ENCODE data around the gene ANKS3.

Gene ANKS3

GRCh38 chr16:4734063-4734729 lies at the start of gene ANKS3, which contains the start of gene DNAAF8:
Gene ANKS3, minus strand, starts transcription at chr16:4734271. Its CDS starts 4,122 bp downstream, at chr16:4730149.
Gene DNAAF8, plus strand, starts transcription at chr16:4734537. Its CDS starts 1,978 bp downstream, at chr16:4736515.
- peak; percentile 98 for DNase-seq

- no peak for DNase-seq
Measured at GRCh38 chr16:4783251-4783950, 49.3 kb upstream of the ANKS3 start.

GRCh38 chr16:4780235-4780634 lies 46.2 kb upstream of the ANKS3 start:
- DNase-seq, result no peak

- no peak for DNase-seq
Measured at GRCh38 chr16:4778050-4778392, 44.0 kb upstream of the ANKS3 start.

- DNase-seq, result no peak
Measured at GRCh38 chr16:4777339-4778049, 43.4 kb upstream of the ANKS3 start.

- no peak for DNase-seq
Measured at GRCh38 chr16:4776141-4776705, 42.2 kb upstream of the ANKS3 start.

GRCh38 chr16:4775005-4775404 lies 40.9 kb upstream of the ANKS3 start:
- DNase-seq, result no peak

GRCh38 chr16:4772351-4772750 lies 38.3 kb upstream of the ANKS3 start:
- no peak for DNase-seq

GRCh38 chr16:4771646-4772045 lies 37.6 kb upstream of the ANKS3 start:
- DNase-seq, result no peak

GRCh38 chr16:4769306-4769638 lies 35.2 kb upstream of the ANKS3 start:
- DNase-seq, result peak; percentile 44

GRCh38 chr16:4768549-4769305 lies 34.7 kb upstream of the ANKS3 start:
- DNase-seq, result peak; percentile 99

GRCh38 chr16:4767872-4768548 lies 33.9 kb upstream of the ANKS3 start:
- peak; percentile 51 for DNase-seq

- DNase-seq, result peak; percentile 98
Measured at GRCh38 chr16:4766875-4767628, 33.0 kb upstream of the ANKS3 start, which contains the start of gene ZNF500. Gene ZNF500, minus strand, starts transcription at chr16:4767162. Its CDS starts 1,184 bp downstream, at chr16:4765978.

- no peak for DNase-seq
Measured at GRCh38 chr16:4765511-4766474, 31.7 kb upstream of the ANKS3 start.

- no peak for DNase-seq
Measured at GRCh38 chr16:4763791-4764190, 29.7 kb upstream of the ANKS3 start.

- no peak for DNase-seq
Measured at GRCh38 chr16:4762205-4762604, 28.1 kb upstream of the ANKS3 start.

GRCh38 chr16:4760221-4760910 lies 26.3 kb upstream of the ANKS3 start:
- DNase-seq, result no peak

GRCh38 chr16:4755687-4756086 lies 21.6 kb upstream of the ANKS3 start:
- DNase-seq, result no peak

GRCh38 chr16:4754865-4755264 lies 20.8 kb upstream of the ANKS3 start:
- no peak for DNase-seq

GRCh38 chr16:4753227-4753626 lies 19.2 kb upstream of the ANKS3 start:
- DNase-seq, result no peak

Data from NCI-H69 (cell line).